Smooth muscle cell (in vitro differentiated cells): ENCODE data around the gene PRDM1. TPM values are rescaled to one million over a fixed set of nuclear protein-coding genes. Genes with fewer than 3 reads are reported as not detected.

Experiments used
- DNase-seq: peaks from one replicate; lab custom pipeline; 2025; ENCODE audit not compliant: unreplicated experiment; lab: John Stamatoyannopoulos, UW
- H2AFZ ChIP-seq: fragments of 200-600 bp; sonication (generic); 2 replicates; pipeline ENCODE4 v1.6.0; 2016; ENCODE audit warnings: antibody characterized with exemption, low read depth, mild to moderate bottlenecking
- H3F3A ChIP-seq: fragments of 200-600 bp; sonication (generic); 2 replicates; pipeline ENCODE4 v1.6.0; 2017; ENCODE audit warnings: antibody characterized with exemption, low read depth
- H3K27ac ChIP-seq: fragments of 200-600 bp; sonication (generic); 2 replicates; pipeline ENCODE4 v1.5.1; 2016; ENCODE audit warnings: low read depth, mild to moderate bottlenecking
- H3K27me3 ChIP-seq: fragments of 200-600 bp; sonication (generic); 2 replicates; pipeline ENCODE4 v1.6.1; 2016; ENCODE audit warnings: low read depth, mild to moderate bottlenecking
- H3K36me3 ChIP-seq: fragments of 200-600 bp; sonication (generic); 2 replicates; pipeline ENCODE4 v1.5.1; 2016; ENCODE audit warnings: low read depth
- H3K4me1 ChIP-seq: fragments of 200-600 bp; sonication (generic); 2 replicates; pipeline ENCODE4 v1.5.1; 2016; ENCODE audit warnings: low read depth
- H3K4me2 ChIP-seq: fragments of 200-600 bp; sonication (generic); 2 replicates; pipeline ENCODE4 v1.6.0; 2016; ENCODE audit warnings: mild to moderate bottlenecking
- H3K4me3 ChIP-seq: fragments of 200-600 bp; sonication (generic); 2 replicates; pipeline ENCODE4 v1.5.1; 2016; ENCODE audit warnings: mild to moderate bottlenecking
- H3K79me2 ChIP-seq: fragments of 200-600 bp; sonication (generic); 2 replicates; pipeline ENCODE4 v1.6.0; 2016; ENCODE audit warnings: low read depth, mild to moderate bottlenecking
- H3K9ac ChIP-seq: fragments of 200-600 bp; sonication (generic); 2 replicates; pipeline ENCODE4 v1.6.0; 2016; ENCODE audit warnings: low read depth
- H3K9me3 ChIP-seq: fragments of 200-600 bp; sonication (generic); replicated peaks from 2 replicates; pipeline ENCODE4 v1.5.1; 2016; ENCODE audit warnings: low read depth
- H4K20me1 ChIP-seq: fragments of 200-600 bp; sonication (generic); 2 replicates; pipeline ENCODE4 v1.6.0; 2016; ENCODE audit warnings: low read depth
- WGBS: methylation state at CpG from one replicate; pipeline ENCODE4 v1.1.7; 2016; ENCODE audit warnings: low lambda C conversion rate; 5-methylcytosine and 5-hydroxymethylcytosine counted together
- polyA plus RNA-seq: library from polyadenylated mRNA; unstranded; fragments of >200 nt; fragmentation: Nextera tagmentation; extraction: Ambion mirVana; gene quantifications from 2 replicates; pipeline ENCODE4 v1.2.1, GENCODE V29; 2016
- total RNA-seq: library from RNA; depleted of rRNA; stranded (reverse); fragments of >200 nt; gene quantifications from 2 replicates; pipeline ENCODE4 v1.2.3, GENCODE V29; 2014
- TF ChIP-seq, protein P1 (sequence below): fragments of 200-600 bp; sonication (generic); IDR thresholded peaks from 2 replicates; pipeline ENCODE4 v1.5.1; 2017; ENCODE audit warnings: borderline replicate concordance, mild to moderate bottlenecking, antibody characterized with exemption; ENCODE audit not compliant: insufficient read depth, poor library complexity, severe bottlenecking

PRDM1 gene
- total and polyA plus RNA-seq, 2 experiments from 2014 or later: 15.1 to 15.6 TPM

DNA sequence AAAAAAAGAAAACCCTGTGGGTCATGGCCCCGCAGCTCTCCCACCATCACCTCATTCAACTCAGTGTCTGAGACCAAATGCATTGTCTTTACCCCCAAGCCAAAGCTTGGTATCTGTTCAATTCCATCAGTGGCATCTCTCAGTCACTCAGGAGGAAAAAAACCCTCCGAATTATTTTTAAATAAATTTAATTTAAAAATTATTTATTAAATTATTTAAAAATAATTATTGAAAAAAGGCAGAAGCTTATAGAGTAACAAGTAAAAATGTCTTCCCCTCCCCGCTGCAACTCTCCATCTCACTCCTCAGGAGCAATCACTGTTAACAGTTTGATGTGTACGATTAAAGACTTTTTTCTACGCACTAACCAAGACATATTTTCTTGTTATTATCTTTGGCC is 50.7 kb downstream of the PRDM1 start:
- WGBS: 98% methylated on average over 5 of the region's 5 CpGs
- DNase-seq: no peak

DNA sequence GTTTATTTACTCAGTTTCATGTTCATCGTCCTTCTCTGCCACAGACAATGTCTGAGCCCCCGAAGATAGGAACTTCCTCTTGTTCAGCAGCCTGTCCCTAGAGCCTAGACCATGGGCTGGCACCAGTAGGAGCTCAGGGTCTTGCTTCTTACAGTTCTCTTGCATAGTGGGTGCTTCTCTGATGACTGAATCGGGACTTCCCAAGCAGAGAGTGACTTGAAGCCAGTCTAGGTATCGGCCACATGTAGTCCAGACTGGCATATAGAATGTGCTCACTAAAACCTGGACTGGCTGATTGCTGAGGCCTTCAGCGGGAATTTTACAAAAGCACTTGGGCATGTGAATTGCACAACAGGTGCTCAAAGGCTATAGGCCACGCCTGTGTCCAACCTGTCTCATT is 52.0 kb downstream of the PRDM1 start:
- no peaks in the 10 kb centered on the region for H3K9me3 ChIP-seq
- 90% methylated on average over 6 of the region's 6 CpGs for WGBS
- no peak overlapping the region for H3K27ac ChIP-seq
- TF ChIP-seq, protein P1, sequence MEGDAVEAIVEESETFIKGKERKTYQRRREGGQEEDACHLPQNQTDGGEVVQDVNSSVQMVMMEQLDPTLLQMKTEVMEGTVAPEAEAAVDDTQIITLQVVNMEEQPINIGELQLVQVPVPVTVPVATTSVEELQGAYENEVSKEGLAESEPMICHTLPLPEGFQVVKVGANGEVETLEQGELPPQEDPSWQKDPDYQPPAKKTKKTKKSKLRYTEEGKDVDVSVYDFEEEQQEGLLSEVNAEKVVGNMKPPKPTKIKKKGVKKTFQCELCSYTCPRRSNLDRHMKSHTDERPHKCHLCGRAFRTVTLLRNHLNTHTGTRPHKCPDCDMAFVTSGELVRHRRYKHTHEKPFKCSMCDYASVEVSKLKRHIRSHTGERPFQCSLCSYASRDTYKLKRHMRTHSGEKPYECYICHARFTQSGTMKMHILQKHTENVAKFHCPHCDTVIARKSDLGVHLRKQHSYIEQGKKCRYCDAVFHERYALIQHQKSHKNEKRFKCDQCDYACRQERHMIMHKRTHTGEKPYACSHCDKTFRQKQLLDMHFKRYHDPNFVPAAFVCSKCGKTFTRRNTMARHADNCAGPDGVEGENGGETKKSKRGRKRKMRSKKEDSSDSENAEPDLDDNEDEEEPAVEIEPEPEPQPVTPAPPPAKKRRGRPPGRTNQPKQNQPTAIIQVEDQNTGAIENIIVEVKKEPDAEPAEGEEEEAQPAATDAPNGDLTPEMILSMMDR: no peak
- no peaks in the 10 kb centered on the region for H4K20me1 ChIP-seq
- H3K9ac ChIP-seq: no peak overlapping the region
- no peaks in the 10 kb centered on the region for H3K79me2 ChIP-seq
- H2AFZ ChIP-seq: no peak overlapping the region
- H3K4me1 ChIP-seq: peaks cover 5% of the 10 kb centered on the region
- H3K4me2 ChIP-seq: no peak overlapping the region
- no peak for DNase-seq
- no peak overlapping the region for H3K4me3 ChIP-seq
- no peaks in the 10 kb centered on the region for H3K27me3 ChIP-seq
- no peaks in the 10 kb centered on the region for H3K36me3 ChIP-seq
- no peaks in the 10 kb centered on the region for H3F3A ChIP-seq

More for the DNA sequence above, 50.7 kb downstream of the PRDM1 start:
- Histone ChIP-seq H3K4me3 (no peak overlapping the region), H3K27me3 (no peaks in the 10 kb centered on the region), H3K9me3 (no peaks in the 10 kb centered on the region), H3K4me2 (no peak overlapping the region), H3K9ac (no peak overlapping the region), H3K27ac (no peak overlapping the region), H3K79me2 (no peaks in the 10 kb centered on the region), H3K4me1 (peaks cover 5% of the 10 kb centered on the region), H3K36me3 (no peaks in the 10 kb centered on the region), H3F3A (no peaks in the 10 kb centered on the region), H4K20me1 (no peaks in the 10 kb centered on the region), H2AFZ (no peak overlapping the region)
- TF ChIP-seq, protein P1: no peak

DNA sequence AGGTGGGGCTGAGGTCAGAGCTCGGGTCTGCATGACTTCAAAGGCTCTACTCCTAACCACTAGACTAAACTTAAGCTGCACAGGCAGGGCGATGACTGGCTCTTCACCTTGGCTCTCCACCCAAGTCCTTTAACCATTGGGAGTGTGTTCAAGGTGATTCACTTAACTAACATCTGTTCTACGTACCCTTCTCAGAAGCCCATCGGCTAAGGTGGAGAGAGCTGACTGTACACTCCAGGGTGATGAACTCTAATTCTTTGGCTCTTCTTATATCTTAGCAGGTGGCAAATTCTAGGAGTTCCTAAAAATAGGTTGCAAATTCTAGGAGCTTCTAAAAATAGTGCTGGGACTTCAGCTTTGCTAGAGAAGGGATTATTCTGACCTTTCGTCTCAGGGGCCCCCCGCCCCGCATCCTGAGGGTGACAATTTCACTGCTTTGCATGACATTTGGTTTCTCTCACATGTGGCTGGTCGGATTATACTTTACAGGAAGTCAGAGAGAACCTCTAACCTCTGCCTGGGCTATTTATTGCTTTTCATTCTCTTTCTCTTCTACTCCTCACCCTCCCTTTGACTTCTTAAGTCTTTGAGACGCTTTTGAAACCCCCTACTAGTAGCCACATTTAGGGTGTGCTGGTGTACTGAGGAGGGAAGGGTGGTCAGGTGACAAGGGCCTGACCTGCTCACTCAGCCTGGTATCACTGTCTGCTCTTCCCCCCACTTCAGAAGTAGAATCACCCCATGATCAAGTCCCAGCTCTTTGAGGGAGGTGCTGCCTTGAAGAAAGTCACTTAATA is 55.5 kb downstream of the PRDM1 start:
- no peak overlapping the region for H3K9ac ChIP-seq
- WGBS: 83% methylated on average over 9 of the region's 9 CpGs
- TF ChIP-seq, protein P1: no peak

DNA sequence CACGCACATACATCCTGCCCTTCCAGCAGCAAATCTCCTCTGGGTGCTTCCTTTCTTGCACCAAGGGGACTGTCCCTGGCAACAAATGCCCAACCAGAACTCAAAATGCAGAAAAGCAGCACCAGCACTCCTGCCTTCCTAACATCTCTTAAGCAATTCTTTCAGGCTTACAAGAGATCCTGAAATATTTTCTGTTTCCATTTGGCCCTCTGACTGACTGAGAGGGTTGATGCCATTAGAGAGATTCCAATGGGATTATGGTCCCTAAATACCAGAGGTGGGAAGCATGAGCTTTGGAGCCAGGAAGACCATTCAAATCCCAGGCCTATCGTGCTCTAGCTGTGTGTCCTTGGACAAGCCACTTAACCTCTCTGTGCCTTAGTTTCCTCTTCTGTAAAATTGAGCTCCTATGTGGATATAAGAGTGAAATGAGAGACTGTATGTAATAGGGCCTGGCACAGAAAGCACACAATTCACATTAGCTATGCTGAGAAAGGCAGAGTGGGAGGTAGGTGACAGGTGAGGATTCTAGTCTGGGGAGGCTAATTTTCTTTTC is 56.8 kb downstream of the PRDM1 start:
- H3K36me3 ChIP-seq: no peaks in the 10 kb centered on the region
- H3K27me3 ChIP-seq: no peaks in the 10 kb centered on the region
- no peaks in the 10 kb centered on the region for H3K9me3 ChIP-seq
- DNase-seq: no peak
- no peaks in the 10 kb centered on the region for H3F3A ChIP-seq
- H3K27ac ChIP-seq: no peak overlapping the region
- 62% methylated on average over 2 of the region's 2 CpGs for whole genome bisulfite sequencing
- H3K79me2 ChIP-seq: no peaks in the 10 kb centered on the region
- H3K9ac ChIP-seq: no peak overlapping the region
- H3K4me3 ChIP-seq: no peak overlapping the region
- TF ChIP-seq, protein P1: no peak
- no peaks in the 10 kb centered on the region for H4K20me1 ChIP-seq
- H3K4me1 ChIP-seq: no peaks in the 10 kb centered on the region
- no peak overlapping the region for H2AFZ ChIP-seq
- no peak overlapping the region for H3K4me2 ChIP-seq

More for the DNA sequence above, 55.5 kb downstream of the PRDM1 start:
- no peak for DNase-seq
- no peaks in the 10 kb centered on the region for H3K9me3 ChIP-seq
- H4K20me1 ChIP-seq: no peaks in the 10 kb centered on the region
- H2AFZ ChIP-seq: no peak overlapping the region
- H3K4me1 ChIP-seq: no peaks in the 10 kb centered on the region
- no peaks in the 10 kb centered on the region for H3K79me2 ChIP-seq
- H3K27ac ChIP-seq: no peak overlapping the region
- H3K4me3 ChIP-seq: no peak overlapping the region
- no peaks in the 10 kb centered on the region for H3F3A ChIP-seq
- no peaks in the 10 kb centered on the region for H3K27me3 ChIP-seq
- no peaks in the 10 kb centered on the region for H3K36me3 ChIP-seq
- H3K4me2 ChIP-seq: no peak overlapping the region
